Measurements from ENCODE around the gene UBA7.

DNA sequence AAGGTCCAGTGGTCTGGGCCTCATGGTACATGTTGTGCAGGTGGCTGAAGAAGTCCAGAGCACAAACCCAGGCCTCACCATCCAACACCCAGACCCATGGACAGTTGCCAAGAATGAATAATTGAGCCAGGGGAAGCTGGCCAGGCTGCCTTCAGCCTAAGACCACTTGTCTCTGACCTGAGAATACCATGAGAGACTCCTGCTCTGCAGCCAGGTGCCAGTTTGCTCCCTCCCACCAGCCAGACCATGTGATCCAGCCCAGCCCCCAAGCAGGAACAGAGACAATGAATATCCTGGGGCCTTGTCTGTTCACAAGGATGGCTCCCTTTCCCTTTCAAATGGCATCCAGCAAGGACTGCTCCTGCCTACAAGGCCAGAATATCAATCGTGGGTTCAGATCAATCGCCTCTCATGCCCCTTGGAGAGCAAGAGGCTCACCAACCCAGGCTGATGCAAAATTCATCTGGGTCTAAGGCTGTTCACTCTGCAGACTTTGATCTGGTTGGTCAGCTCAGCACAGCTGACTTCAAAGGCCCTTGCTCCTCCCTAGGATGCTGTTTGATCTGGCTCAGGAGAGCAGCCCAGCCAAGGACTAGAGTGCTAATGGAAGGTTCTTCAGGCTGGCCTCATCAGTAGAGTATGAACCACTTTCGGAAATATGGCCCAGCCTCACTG lies 29.2 kb upstream of the UBA7 start:
- TF ChIP-seq, protein P1, sequence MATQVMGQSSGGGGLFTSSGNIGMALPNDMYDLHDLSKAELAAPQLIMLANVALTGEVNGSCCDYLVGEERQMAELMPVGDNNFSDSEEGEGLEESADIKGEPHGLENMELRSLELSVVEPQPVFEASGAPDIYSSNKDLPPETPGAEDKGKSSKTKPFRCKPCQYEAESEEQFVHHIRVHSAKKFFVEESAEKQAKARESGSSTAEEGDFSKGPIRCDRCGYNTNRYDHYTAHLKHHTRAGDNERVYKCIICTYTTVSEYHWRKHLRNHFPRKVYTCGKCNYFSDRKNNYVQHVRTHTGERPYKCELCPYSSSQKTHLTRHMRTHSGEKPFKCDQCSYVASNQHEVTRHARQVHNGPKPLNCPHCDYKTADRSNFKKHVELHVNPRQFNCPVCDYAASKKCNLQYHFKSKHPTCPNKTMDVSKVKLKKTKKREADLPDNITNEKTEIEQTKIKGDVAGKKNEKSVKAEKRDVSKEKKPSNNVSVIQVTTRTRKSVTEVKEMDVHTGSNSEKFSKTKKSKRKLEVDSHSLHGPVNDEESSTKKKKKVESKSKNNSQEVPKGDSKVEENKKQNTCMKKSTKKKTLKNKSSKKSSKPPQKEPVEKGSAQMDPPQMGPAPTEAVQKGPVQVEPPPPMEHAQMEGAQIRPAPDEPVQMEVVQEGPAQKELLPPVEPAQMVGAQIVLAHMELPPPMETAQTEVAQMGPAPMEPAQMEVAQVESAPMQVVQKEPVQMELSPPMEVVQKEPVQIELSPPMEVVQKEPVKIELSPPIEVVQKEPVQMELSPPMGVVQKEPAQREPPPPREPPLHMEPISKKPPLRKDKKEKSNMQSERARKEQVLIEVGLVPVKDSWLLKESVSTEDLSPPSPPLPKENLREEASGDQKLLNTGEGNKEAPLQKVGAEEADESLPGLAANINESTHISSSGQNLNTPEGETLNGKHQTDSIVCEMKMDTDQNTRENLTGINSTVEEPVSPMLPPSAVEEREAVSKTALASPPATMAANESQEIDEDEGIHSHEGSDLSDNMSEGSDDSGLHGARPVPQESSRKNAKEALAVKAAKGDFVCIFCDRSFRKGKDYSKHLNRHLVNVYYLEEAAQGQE (IDR thresholded peaks at IDR 0.05; ENCODE audit: low read depth): no peak
- TF ChIP-seq, protein P2, sequence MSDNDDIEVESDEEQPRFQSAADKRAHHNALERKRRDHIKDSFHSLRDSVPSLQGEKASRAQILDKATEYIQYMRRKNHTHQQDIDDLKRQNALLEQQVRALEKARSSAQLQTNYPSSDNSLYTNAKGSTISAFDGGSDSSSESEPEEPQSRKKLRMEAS (IDR thresholded peaks at IDR 0.05): no peak

All from Ishikawa (cell line).